Activated CD4-positive, alpha-beta T cell treated with anti-CD3 and anti-CD28 coated beads for 36 hours (primary cell): Measurements from ENCODE around the gene TEX264. TPM values are rescaled to one million over a fixed set of nuclear protein-coding genes. Genes with fewer than 3 reads are reported as not detected.

ENCODE experiments used
- ATAC-seq: fragments of 200-7000 bp; cut with Tn5 transposase; one replicate; pipeline ENCODE4 v1.10.0; 2021; ENCODE audit warnings: mild to moderate bottlenecking, moderate library complexity
- CTCF ChIA-PET: fragments of 350-600 bp; sonication (Branson Sonifier 250); formaldehyde crosslinking; loops from one replicate; lab custom pipeline; 2021; ENCODE audit warnings: antibody characterized with exemption; lab: Charles Lee
- POLR2A ChIA-PET: fragments of 350-600 bp; sonication (Branson Sonifier 250); formaldehyde crosslinking; loops from one replicate; lab custom pipeline; 2021; ENCODE audit warnings: antibody characterized with exemption, inconsistent platforms; lab: Charles Lee
- DNase-seq: peaks from one replicate; pipeline ENCODE4 v3.0.0-alpha.2; 2020
- H3K27ac Mint-ChIP-seq: one replicate; pipeline ENCODE4 v1.8.0; 2021; ENCODE audit warnings: mixed read lengths
- H3K27me3 Mint-ChIP-seq: one replicate; pipeline ENCODE4 v1.8.0; 2021; ENCODE audit warnings: mixed read lengths
- H3K36me3 Mint-ChIP-seq: one replicate; pipeline ENCODE4 v1.8.0; 2021; ENCODE audit warnings: low read depth, mixed read lengths
- H3K4me1 Mint-ChIP-seq: one replicate; pipeline ENCODE4 v1.8.0; 2021; ENCODE audit warnings: mixed read lengths
- H3K4me3 Mint-ChIP-seq: one replicate; pipeline ENCODE4 v1.8.0; 2021; ENCODE audit warnings: mild to moderate bottlenecking, moderate library complexity, mixed read lengths
- H3K9me3 Mint-ChIP-seq: one replicate; pipeline ENCODE4 v1.8.0; 2021; ENCODE audit warnings: low read depth, mixed read lengths
- intact Hi-C, 2 experiments: fragments of 100-400 bp; cut with DNase I in 1 of 2; cut with micrococcal nuclease in 1 of 2; formaldehyde crosslinking; loops; one replicate each; pipeline versions ENCODE4 v1.14.2 to v1.15.1; 2022 to 2024; cut with DNase I, micrococcal nuclease
- total RNA-seq, 2 experiments: library from RNA; stranded (reverse); gene quantifications; one replicate each; pipeline ENCODE4 v1.2.3, GENCODE V29; 2021

Gene TEX264
- total RNA-seq, 2 experiments from 2014 or later: 35.3 to 37.4 TPM

DNA sequence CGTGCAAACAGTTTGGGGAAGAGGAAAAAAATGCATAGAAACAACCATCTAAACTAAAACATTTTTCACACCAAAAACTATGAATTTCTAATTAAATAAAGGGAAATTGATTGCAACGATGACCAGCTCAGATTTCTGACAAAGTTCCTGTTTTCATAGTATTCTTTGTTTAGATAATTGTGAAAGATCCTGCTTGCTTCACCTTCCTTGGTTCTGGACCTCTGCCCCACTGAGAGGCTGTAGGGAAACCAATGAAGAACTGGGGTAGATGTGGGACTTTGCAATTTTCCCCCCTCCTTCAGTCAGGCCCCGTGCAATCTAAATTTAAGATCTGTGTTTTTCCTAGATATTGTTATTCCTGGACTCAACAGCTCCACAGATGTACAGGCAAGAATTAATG, 13.8 kb upstream of the TEX264 start:
- peaks cover 1% of the 10 kb centered on the region for H3K9me3 Mint-ChIP-seq
- H3K27me3 Mint-ChIP-seq: no peaks in the 10 kb centered on the region
- H3K4me1 Mint-ChIP-seq: no peaks in the 10 kb centered on the region
- ChIA-PET POLR2A (no interaction called here), CTCF (interaction anchor here (0.8 to 1.5 kb wide), 3 partner anchors 11 to 24 kb away, joined by 3 to 5 read pairs (median 4); no protein-coding TSS in a partner anchor)
- peaks cover 41% of the 10 kb centered on the region for H3K36me3 Mint-ChIP-seq
- intact Hi-C loops: no loop called here
- no peak for DNase-seq
- ATAC-seq: no peak
- no peak overlapping the region for H3K4me3 Mint-ChIP-seq
- no peak overlapping the region for H3K27ac Mint-ChIP-seq

DNA sequence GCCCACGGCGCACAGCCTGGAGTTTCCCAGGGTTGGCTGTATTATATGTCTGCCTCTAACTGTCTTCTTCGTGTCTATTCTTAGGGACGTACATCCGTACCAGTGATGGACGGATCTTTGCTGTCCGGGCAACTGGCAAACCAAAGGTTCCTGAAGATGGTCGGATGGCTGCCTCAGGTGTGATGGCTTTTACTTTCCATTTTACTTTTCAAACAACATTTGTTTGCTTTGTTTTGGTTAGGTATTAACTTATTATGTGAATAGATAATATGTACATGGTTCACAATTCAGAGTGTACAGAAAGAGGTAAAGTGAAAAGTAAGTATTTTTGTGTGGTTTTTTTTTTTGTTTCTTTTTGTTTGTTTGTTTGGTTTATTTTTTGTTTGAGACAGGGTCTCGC, 11.1 kb upstream of the TEX264 start:
- DNase-seq (no peak), ATAC-seq (no peak)
- ChIA-PET CTCF (interaction anchor here (0.6 to 1.3 kb wide), 2 partner anchors 9 to 92 kb away, joined by 3 to 8 read pairs; no protein-coding TSS in a partner anchor), POLR2A (no interaction called here)
- Mint-ChIP-seq H3K27ac (no peak overlapping the region), H3K4me3 (no peak overlapping the region), H3K36me3 (peaks cover 46% of the 10 kb centered on the region), H3K9me3 (no peaks in the 10 kb centered on the region), H3K4me1 (no peaks in the 10 kb centered on the region), H3K27me3 (no peaks in the 10 kb centered on the region)
- intact Hi-C loops: no loop called here

DNA sequence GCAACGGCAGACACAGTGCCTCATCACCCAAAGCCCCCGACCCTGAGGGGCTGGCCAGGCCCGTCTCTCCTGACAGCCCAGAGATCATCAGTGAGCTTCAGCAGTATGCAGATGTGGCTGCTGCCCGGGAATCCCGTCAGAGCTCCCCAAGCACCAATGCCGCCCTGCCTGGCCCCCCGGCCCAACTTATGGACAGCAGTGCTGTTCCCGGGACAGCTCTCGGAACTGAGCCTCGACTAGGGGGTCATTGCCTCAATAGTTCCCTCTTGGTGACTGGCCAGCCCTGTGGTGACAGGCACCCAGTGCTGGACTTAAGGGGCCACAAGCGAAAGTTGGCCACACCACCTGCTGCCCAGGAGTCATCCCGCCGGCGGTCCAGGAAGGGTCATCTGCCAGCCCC, 8.6 kb upstream of the TEX264 start:
- no peak for ATAC-seq
- ChIA-PET POLR2A (no interaction called here), CTCF (interaction anchor here (1.0 kb wide), 2 partner anchors 19 to 163 kb away, joined by 4 to 5 read pairs; partner anchors contain the start of gene DCAF1)
- Mint-ChIP-seq H3K27me3 (no peaks in the 10 kb centered on the region), H3K4me3 (no peak overlapping the region), H3K4me1 (peaks cover 3% of the 10 kb centered on the region), H3K9me3 (no peaks in the 10 kb centered on the region), H3K36me3 (peaks cover 35% of the 10 kb centered on the region), H3K27ac (no peak overlapping the region)
- no peak for DNase-seq
- intact Hi-C loops: no loop called here

DNA sequence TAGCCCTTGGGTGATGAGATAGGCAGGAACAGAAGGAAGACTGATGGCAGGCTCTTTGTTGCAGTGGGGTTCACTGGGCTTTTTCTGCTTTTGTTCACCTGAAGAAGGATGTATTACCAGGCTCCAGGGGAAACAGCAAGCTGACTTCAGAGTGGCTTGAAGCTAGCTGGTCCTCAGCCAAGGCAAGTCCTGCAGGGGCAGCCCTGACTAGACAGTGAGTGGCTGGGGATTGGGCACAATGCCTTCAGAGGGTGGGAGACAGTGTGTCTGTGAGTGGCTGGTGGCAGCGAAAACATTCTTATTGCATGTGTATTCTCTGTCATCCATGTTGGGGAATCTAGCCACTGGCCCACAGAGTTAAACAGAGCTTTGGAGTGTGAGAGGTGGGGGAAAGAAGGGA, 2.3 kb upstream of the TEX264 start:
- Mint-ChIP-seq H3K36me3 (peaks cover 4% of the 10 kb centered on the region), H3K4me1 (peaks cover 36% of the 10 kb centered on the region), H3K27ac (no peak overlapping the region), H3K9me3 (no peaks in the 10 kb centered on the region), H3K27me3 (no peaks in the 10 kb centered on the region), H3K4me3 (no peak overlapping the region)
- DNase-seq: no peak
- no peak for ATAC-seq
- POLR2A ChIA-PET: interaction anchor here (1.9 kb wide), 1 partner anchor 170 kb away, joined by 11 read pairs; no protein-coding TSS in a partner anchor
- CTCF ChIA-PET: interaction anchor here (0.7 to 10.0 kb wide), 21 partner anchors 7 to 279 kb away, joined by 3 to 143 read pairs (median 5); partner anchors contain the start of gene DCAF1
- intact Hi-C loops: loop anchor here (1.0 to 2.0 kb wide), 2 partner anchors 26 to 166 kb away; no protein-coding TSS in a partner anchor

DNA sequence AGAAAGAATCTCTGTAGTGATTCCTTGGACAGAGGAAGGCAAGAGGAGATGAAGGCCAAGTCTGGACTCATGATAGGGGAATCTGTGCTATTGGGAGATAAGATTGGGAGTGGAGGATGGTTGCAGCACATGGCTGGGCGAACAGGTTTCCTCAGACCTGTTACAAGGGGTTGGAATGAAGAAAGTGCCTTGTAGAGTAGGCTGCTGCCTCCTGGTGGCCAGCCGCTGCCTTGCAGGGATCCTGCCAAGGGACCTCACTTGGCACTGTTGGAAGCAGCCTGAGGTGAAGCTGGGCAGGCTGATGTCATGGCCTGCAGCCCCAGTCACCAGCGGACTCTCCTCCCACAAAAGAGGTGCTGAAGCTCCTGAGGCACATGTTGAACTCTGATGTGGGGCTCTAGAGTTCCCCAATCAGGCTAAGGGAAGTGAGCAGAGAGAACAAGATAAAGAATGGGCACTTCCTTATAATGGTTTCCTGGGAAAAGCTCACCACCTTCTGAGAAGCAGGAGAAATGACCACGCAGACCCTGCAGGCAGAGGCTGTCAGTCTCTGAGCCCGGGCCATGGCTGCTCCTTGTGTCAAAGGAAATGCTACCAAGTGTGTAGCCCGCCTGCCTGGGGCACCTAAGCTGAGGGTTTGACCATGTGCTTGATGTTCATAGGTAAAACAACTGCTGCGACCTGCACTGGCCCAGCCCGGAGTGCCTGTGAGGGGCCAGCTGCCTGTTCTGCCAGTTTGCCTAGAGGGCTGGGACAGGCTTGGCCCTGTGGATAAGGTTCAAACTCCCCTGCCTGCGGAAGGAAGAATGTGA, 1.6 kb upstream of the TEX264 start:
- H3K9me3 Mint-ChIP-seq: no peaks in the 10 kb centered on the region
- no peaks in the 10 kb centered on the region for H3K27me3 Mint-ChIP-seq
- peak overlapping the region; percentile 51 for H3K27ac Mint-ChIP-seq
- intact Hi-C loops: loop anchor here (1.0 to 10.0 kb wide), 5 partner anchors 27 to 1335 kb away; partner anchors contain the start of genes MAPKAPK3 (in 1 of the 2) and UQCC5 (in 1 of the 2)
- ATAC-seq (peak; percentile 43), DNase-seq (peak; percentile 92)
- CTCF ChIA-PET: interaction anchor here (0.6 to 10.0 kb wide), 42 partner anchors 8 to 1220 kb away, joined by 3 to 143 read pairs (median 4); partner anchors contain the start of genes DCAF1, MANF and RAD54L2
- peak overlapping the region; percentile 79 for H3K4me3 Mint-ChIP-seq
- POLR2A ChIA-PET: interaction anchor here (0.6 to 1.9 kb wide), 5 partner anchors 12 to 606 kb away, joined by 3 to 11 read pairs (median 5); no protein-coding TSS in a partner anchor
- peaks cover 43% of the 10 kb centered on the region for H3K4me1 Mint-ChIP-seq
- peaks cover 4% of the 10 kb centered on the region for H3K36me3 Mint-ChIP-seq

DNA sequence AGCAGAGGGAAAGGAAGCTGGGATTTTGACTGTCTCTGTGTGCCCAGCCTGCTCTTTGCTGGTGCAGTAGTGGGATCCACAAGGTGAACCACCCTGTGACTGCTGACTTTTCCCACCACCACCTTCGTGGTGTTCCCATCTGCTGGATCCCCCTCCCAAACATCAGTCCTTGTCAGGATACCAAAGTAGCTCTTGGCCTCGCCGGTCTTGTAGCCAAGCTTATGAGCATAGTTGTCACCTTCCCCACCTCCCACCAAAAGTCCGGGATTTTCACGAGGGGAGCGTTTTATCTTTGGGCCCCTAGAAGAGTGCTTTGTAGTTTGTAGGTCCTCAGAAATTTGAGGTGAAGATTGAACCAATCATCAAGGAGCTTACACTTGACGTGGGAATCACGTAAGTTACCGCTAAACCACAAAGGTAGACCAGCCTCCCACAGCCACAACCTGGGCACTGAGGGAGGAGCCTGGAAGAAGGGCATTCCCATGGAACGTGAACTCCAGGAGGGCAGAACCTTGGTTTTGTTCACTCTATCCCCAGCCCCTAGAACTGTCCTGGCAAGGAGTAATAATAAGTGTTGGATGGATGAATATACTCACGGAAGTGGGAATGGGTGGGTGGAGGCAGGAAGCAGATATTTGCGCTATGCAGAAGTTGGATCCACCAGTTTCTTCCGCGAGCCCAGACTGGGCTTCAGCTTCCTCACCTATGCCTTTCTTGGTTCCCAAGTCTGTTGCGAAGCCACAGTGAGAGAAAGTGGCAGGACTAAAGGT, 814 bp upstream of the TEX264 start:
- ATAC-seq (no peak), DNase-seq (peak; percentile 39)
- no peaks in the 10 kb centered on the region for H3K27me3 Mint-ChIP-seq
- ChIA-PET CTCF (interaction anchor here (0.6 to 10.0 kb wide), 39 partner anchors 8 to 1221 kb away, joined by 3 to 143 read pairs (median 4); partner anchors contain the start of genes DCAF1, MANF and RAD54L2), POLR2A (interaction anchor here (0.6 to 1.9 kb wide), 6 partner anchors 12 to 866 kb away, joined by 3 to 11 read pairs (median 4); no protein-coding TSS in a partner anchor)
- H3K9me3 Mint-ChIP-seq: no peaks in the 10 kb centered on the region
- intact Hi-C loops: loop anchor here in 1 of 2 experiments (2.0 to 10.0 kb wide), 3 partner anchors 867 to 1335 kb away; partner anchors contain the start of genes MAPKAPK3 and UQCC5
- H3K4me3 Mint-ChIP-seq: peak overlapping the region; percentile 79
- H3K36me3 Mint-ChIP-seq: peaks cover 3% of the 10 kb centered on the region
- peak overlapping the region; percentile 51 for H3K27ac Mint-ChIP-seq
- peaks cover 51% of the 10 kb centered on the region for H3K4me1 Mint-ChIP-seq

DNA sequence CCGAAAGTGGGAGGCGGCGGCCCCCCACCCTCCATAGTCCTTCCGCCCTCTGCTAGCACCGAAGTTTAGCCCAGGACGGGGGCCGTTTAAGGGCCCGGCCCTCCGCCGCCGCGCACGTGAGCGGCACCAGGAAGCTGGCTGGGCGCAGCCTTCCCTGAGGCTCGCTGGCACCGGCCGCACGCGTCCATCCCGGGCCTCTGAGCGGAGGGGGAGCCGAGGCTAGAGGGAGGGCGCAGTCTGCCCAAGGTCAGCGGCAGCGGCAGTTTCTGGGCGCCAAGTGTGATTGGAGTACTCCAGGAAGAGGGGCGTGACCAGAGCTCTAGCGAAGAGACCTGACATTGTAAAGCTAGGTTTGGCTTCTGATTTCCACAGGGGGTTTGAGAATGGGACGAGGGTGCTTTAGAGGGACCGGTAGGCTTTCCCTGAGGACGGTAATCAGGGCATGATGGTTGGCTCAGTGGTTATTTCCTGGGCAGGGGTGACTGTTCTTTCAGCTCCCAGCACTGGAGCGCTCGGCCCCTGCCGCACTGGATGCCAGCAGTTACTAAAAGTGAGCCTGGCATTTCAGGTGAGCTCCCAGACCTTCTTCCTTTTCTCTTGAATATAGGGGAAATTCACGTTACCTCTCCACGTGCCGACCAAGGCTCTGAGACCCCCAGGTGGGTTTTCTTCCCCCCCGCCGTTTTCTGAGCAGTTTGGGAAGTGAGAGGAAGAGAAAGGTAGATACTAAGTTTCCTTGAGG, 853 bp downstream of the TEX264 start:
- ATAC-seq (peak; percentile 25), DNase-seq (peak; percentile 73)
- ChIA-PET CTCF (interaction anchor here (0.6 to 10.0 kb wide), 11 partner anchors 10 to 1103 kb away, joined by 3 to 143 read pairs (median 4); partner anchors contain the start of genes DCAF1 and HEMK1), POLR2A (interaction anchor here (1.2 to 1.6 kb wide), 3 partner anchors 10 to 172 kb away, joined by 4 to 11 read pairs (median 5); partner anchors contain the start of gene DCAF1)
- peaks cover 15% of the 10 kb centered on the region for H3K36me3 Mint-ChIP-seq
- H3K27ac Mint-ChIP-seq: peak overlapping the region; percentile 74
- no peaks in the 10 kb centered on the region for H3K27me3 Mint-ChIP-seq
- no peaks in the 10 kb centered on the region for H3K9me3 Mint-ChIP-seq
- peaks cover 61% of the 10 kb centered on the region for H3K4me1 Mint-ChIP-seq
- peak overlapping the region; percentile 79 for H3K4me3 Mint-ChIP-seq
- intact Hi-C loops: loop anchor here (1.0 to 10.0 kb wide), 13 partner anchors 10 to 1337 kb away; partner anchors contain the start of genes MANF (in 2 of the 2), DCAF1 (in 1 of the 2), MAPKAPK3 (in 1 of the 2) and PARP3 (in 1 of the 2)

DNA sequence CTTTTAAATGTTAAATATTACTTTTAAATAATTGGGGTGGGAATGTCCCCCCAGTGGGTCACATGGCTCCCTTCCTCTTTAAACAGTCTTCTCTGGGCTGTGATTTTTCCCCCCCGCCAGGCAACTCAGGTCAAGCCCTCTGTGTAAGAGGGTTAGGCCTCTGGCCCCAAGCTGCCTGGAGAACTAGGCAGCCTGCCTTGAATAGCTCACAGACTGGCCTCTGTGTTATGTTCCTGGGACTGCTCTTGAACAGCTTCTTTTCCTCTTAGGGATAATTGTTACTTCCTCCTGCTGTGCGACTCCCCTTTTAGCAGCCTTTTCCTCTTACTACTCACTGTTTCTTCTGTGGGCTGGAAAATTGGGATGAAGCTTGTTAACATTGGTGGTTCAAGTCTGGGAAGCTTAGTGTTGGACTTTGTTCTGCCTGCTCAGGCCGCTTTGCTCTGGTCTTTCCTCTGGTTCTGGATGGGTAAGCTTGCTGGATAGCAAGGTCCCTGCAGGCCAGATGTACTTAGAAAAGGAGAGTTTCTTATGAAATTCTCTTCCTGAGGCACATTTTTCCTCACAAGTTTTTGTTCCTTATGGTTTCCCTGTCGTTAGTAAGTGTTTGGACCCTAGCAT, 2.2 kb downstream of the TEX264 start:
- peak overlapping the region; percentile 7 for H3K4me3 Mint-ChIP-seq
- POLR2A ChIA-PET: interaction anchor here (1.2 to 1.6 kb wide), 3 partner anchors 9 to 173 kb away, joined by 4 to 5 read pairs (median 4); partner anchors contain the start of gene DCAF1
- CTCF ChIA-PET: interaction anchor here (1.2 to 10.0 kb wide), 6 partner anchors 8 to 172 kb away, joined by 3 to 143 read pairs (median 4); partner anchors contain the start of gene DCAF1

DNA sequence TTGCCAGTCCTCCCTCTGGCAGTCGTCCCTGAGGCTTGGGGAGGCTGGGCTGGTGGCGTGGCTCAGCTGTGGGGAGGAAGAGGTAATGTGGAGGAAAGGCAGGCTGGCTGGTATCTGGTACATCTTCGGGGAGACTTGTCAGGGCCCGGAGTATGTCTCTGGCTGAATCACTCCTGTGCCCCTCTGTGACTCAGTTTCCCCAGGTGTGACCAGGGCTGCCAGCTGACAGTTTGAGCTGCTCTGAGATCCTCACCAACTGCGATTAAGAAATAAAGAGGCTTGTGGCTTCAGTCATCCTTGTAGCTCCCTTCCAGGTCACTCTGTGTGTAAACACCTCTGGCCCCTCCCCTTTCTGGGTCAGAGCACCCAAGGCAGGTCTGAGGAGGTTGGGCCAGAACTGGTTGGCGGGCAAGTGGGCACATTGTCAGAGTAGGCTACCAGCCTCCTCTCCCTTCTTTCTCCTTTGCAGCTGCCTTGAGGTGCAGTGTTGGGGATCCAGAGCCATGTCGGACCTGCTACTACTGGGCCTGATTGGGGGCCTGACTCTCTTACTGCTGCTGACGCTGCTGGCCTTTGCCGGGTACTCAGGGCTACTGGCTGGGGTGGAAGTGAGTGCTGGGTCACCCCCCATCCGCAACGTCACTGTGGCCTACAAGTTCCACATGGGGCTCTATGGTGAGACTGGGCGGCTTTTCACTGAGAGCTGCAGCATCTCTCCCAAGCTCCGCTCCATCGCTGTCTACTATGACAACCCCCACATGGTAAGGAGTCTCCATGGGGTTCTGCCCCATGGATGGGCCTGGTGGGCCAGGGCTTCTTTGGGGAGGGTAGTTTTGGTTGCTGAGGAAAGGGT, 3.0 kb downstream of the TEX264 start:
- DNase-seq (no peak), ATAC-seq (no peak)
- Mint-ChIP-seq H3K27ac (peak overlapping the region; percentile 76), H3K4me3 (no peak overlapping the region), H3K9me3 (no peaks in the 10 kb centered on the region), H3K27me3 (no peaks in the 10 kb centered on the region), H3K36me3 (peaks cover 19% of the 10 kb centered on the region), H3K4me1 (peaks cover 77% of the 10 kb centered on the region)
- CTCF ChIA-PET: interaction anchor here (0.6 to 10.0 kb wide), 6 partner anchors 8 to 172 kb away, joined by 4 to 143 read pairs (median 4); partner anchors contain the start of gene DCAF1
- POLR2A ChIA-PET: interaction anchor here (1.2 to 1.5 kb wide), 3 partner anchors 10 to 174 kb away, joined by 4 to 6 read pairs (median 4); partner anchors contain the start of gene DCAF1
- intact Hi-C loops: loop anchor here (2.0 to 10.0 kb wide), 2 partner anchors 13 to 1339 kb away; no protein-coding TSS in a partner anchor

More for the DNA sequence above, 2.2 kb downstream of the TEX264 start:
- Mint-ChIP-seq H3K27ac (peak overlapping the region; percentile 69), H3K4me1 (peaks cover 72% of the 10 kb centered on the region), H3K36me3 (peaks cover 19% of the 10 kb centered on the region), H3K9me3 (no peaks in the 10 kb centered on the region), H3K27me3 (no peaks in the 10 kb centered on the region)
- ATAC-seq: no peak
- no peak for DNase-seq
- intact Hi-C loops: loop anchor here (2.0 to 10.0 kb wide), 2 partner anchors 14 to 1338 kb away; no protein-coding TSS in a partner anchor
